ENCODE measurements around the gene ERC2.

The ERC2 gene

GRCh38 chr3:55572816-55573215, 895.5 kb downstream of the ERC2 start:
- no peak for DNase-seq (ENCODE audit: low read depth in 1 of 2, low spot score in 1 of 2)

GRCh38 chr3:55571913-55572312, 896.4 kb downstream of the ERC2 start:
- DNase-seq (ENCODE audit: low read depth in 1 of 2, low spot score in 1 of 2): no peak

- DNase-seq (ENCODE audit: low read depth in 1 of 2, low spot score in 1 of 2): no peak
These were observed 897.0 kb downstream of the ERC2 start for GRCh38 chr3:55571216-55571813.

GRCh38 chr3:55570271-55570711, 898.0 kb downstream of the ERC2 start:
- DNase-seq (ENCODE audit: low read depth in 1 of 2, low spot score in 1 of 2): no peak

GRCh38 chr3:55569033-55569599, 899.2 kb downstream of the ERC2 start:
- DNase-seq (ENCODE audit: low read depth in 1 of 2, low spot score in 1 of 2): no peak

- no peak for DNase-seq (ENCODE audit: low read depth in 1 of 2, low spot score in 1 of 2)
These were observed 900.7 kb downstream of the ERC2 start for GRCh38 chr3:55567615-55568014.

GRCh38 chr3:55567121-55567520, 901.1 kb downstream of the ERC2 start:
- no peak for DNase-seq (ENCODE audit: low read depth in 1 of 2, low spot score in 1 of 2)

GRCh38 chr3:55565521-55565920, 902.7 kb downstream of the ERC2 start:
- DNase-seq (ENCODE audit: low read depth in 1 of 2, low spot score in 1 of 2): no peak

- no peak for DNase-seq (ENCODE audit: low read depth in 1 of 2, low spot score in 1 of 2)
These were observed 903.5 kb downstream of the ERC2 start for GRCh38 chr3:55564726-55565125.

GRCh38 chr3:55562700-55563099, 905.6 kb downstream of the ERC2 start:
- no peak for DNase-seq (ENCODE audit: low read depth in 1 of 2, low spot score in 1 of 2)

- no peak for DNase-seq (ENCODE audit: low read depth in 1 of 2, low spot score in 1 of 2)
These were observed 908.5 kb downstream of the ERC2 start for GRCh38 chr3:55559500-55560423.

GRCh38 chr3:55558316-55558715, 910.0 kb downstream of the ERC2 start:
- DNase-seq (ENCODE audit: low read depth in 1 of 2, low spot score in 1 of 2): no peak

- no peak for DNase-seq (ENCODE audit: low read depth in 1 of 2, low spot score in 1 of 2)
These were observed 910.7 kb downstream of the ERC2 start for GRCh38 chr3:55557549-55557948.

GRCh38 chr3:55556619-55557537, 911.4 kb downstream of the ERC2 start:
- DNase-seq (ENCODE audit: low read depth in 1 of 2, low spot score in 1 of 2): no peak

GRCh38 chr3:55555873-55556618, 912.2 kb downstream of the ERC2 start:
- no peak for DNase-seq (ENCODE audit: low read depth in 1 of 2, low spot score in 1 of 2)

GRCh38 chr3:55554634-55555425, 913.4 kb downstream of the ERC2 start:
- DNase-seq (ENCODE audit: low read depth in 1 of 2, low spot score in 1 of 2): no peak

GRCh38 chr3:55551644-55552043, 916.6 kb downstream of the ERC2 start:
- no peak for DNase-seq (ENCODE audit: low read depth in 1 of 2, low spot score in 1 of 2)

- DNase-seq (ENCODE audit: low read depth in 1 of 2, low spot score in 1 of 2): no peak
These were observed 919.1 kb downstream of the ERC2 start for GRCh38 chr3:55549177-55549576.

GRCh38 chr3:55546866-55547669, 921.2 kb downstream of the ERC2 start:
- no peak for DNase-seq (ENCODE audit: low read depth in 1 of 2, low spot score in 1 of 2)

All from activated T-helper 1 cell treated with anti-CD3 and anti-CD28 coated beads, Interleukin-2, amount 50 U/mL, for 16 hours (primary cell).